GM19351 (cell line): ENCODE measurements around the gene UGT3A1.
"Not testable (repeated sequence)": the region's sequence is repeated elsewhere in the genome, so short reads cannot be mapped to it uniquely, and the experiment has no call there.

ENCODE experiments used
- ATAC-seq: cut with Tn5 transposase; IDR thresholded peaks from one replicate; pipeline ENCODE4 v1.9.1; 2021; ENCODE audit warnings: mild to moderate bottlenecking, moderate library complexity; ENCODE audit not compliant: unreplicated experiment

The UGT3A1 gene

GRCh38 chr5:35990520-35990919 lies 670 bp downstream of the UGT3A1 start:
- no peak for ATAC-seq

- no peak for ATAC-seq
These were observed 2.7 kb downstream of the UGT3A1 start for GRCh38 chr5:35988529-35988928.

GRCh38 chr5:35987776-35988175 lies 3.4 kb downstream of the UGT3A1 start:
- ATAC-seq: no peak

GRCh38 chr5:35979715-35980114 lies 11.5 kb downstream of the UGT3A1 start:
- no peak for ATAC-seq

- not testable (repeated sequence) for ATAC-seq
These were observed 14.3 kb downstream of the UGT3A1 start for GRCh38 chr5:35976859-35977258.

- ATAC-seq: no peak
These were observed 16.6 kb downstream of the UGT3A1 start for GRCh38 chr5:35974570-35974969.

GRCh38 chr5:35971878-35972210 lies 19.3 kb downstream of the UGT3A1 start:
- ATAC-seq: no peak

- no peak for ATAC-seq
These were observed 19.9 kb downstream of the UGT3A1 start for GRCh38 chr5:35971186-35971877.

GRCh38 chr5:35963381-35963843 lies 27.8 kb downstream of the UGT3A1 start:
- ATAC-seq: no peak

- ATAC-seq: no peak
These were observed 30.9 kb downstream of the UGT3A1 start for GRCh38 chr5:35960328-35960727.

- no peak for ATAC-seq
These were observed 34.8 kb downstream of the UGT3A1 start for GRCh38 chr5:35956429-35956828.

- ATAC-seq: no peak
These were observed 37.0 kb downstream of the UGT3A1 start for GRCh38 chr5:35954175-35954574.

GRCh38 chr5:35947085-35947484 lies 44.1 kb downstream of the UGT3A1 start:
- no peak for ATAC-seq

GRCh38 chr5:35939639-35940038 lies 51.6 kb downstream of the UGT3A1 start:
- no peak for ATAC-seq

GRCh38 chr5:35938568-35939227 lies 52.5 kb downstream of the UGT3A1 start, which contains the start of gene CAPSL:
TSS of gene CAPSL (minus strand) at chr5:35938622. CDS start at chr5:35921120, 17,502 bp downstream.
- ATAC-seq: peak; percentile 62

GRCh38 chr5:35926389-35927051 lies 64.7 kb downstream of the UGT3A1 start:
- ATAC-seq: peak; percentile 51

GRCh38 chr5:35924950-35925722 lies 66.1 kb downstream of the UGT3A1 start:
- peak; percentile 86 for ATAC-seq

GRCh38 chr5:35924122-35924949 lies 66.9 kb downstream of the UGT3A1 start:
- ATAC-seq: no peak

- no peak for ATAC-seq
These were observed 68.7 kb downstream of the UGT3A1 start for GRCh38 chr5:35922468-35922867.

- no peak for ATAC-seq
These were observed 69.3 kb downstream of the UGT3A1 start for GRCh38 chr5:35921930-35922329.
